NCI-H1436 treated with DMSO at 0.1 percent for 48 hours (cell line): ENCODE data around the gene SEC24B.
"Not testable (repeated sequence)": the region's sequence is repeated elsewhere in the genome, so short reads cannot be mapped to it uniquely, and the experiment has no call there.

Source experiments
- DNase-seq: peaks from one replicate; lab custom pipeline; 2025; lab: John Stamatoyannopoulos, UW

The SEC24B gene

DNA sequence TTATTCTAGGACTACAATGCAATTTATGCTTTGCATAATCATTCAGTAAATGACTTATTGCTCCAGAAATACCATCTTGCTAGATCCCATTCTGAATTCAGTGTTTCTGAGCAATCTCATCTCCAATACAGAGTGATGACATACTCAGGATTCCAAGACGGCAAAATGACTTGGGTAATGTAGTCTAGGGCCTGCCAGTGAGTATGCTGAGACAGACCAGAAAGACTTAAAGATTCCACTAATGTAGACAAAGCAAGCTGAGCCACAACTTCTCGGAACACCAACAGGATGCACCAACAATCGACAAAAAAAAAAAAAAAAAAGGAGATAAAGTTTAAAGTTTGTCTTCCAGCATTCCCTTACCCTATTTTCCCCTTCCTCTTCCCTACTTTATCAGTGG lies 919 bp upstream of the SEC24B start:
- DNase-seq: no peak

DNA sequence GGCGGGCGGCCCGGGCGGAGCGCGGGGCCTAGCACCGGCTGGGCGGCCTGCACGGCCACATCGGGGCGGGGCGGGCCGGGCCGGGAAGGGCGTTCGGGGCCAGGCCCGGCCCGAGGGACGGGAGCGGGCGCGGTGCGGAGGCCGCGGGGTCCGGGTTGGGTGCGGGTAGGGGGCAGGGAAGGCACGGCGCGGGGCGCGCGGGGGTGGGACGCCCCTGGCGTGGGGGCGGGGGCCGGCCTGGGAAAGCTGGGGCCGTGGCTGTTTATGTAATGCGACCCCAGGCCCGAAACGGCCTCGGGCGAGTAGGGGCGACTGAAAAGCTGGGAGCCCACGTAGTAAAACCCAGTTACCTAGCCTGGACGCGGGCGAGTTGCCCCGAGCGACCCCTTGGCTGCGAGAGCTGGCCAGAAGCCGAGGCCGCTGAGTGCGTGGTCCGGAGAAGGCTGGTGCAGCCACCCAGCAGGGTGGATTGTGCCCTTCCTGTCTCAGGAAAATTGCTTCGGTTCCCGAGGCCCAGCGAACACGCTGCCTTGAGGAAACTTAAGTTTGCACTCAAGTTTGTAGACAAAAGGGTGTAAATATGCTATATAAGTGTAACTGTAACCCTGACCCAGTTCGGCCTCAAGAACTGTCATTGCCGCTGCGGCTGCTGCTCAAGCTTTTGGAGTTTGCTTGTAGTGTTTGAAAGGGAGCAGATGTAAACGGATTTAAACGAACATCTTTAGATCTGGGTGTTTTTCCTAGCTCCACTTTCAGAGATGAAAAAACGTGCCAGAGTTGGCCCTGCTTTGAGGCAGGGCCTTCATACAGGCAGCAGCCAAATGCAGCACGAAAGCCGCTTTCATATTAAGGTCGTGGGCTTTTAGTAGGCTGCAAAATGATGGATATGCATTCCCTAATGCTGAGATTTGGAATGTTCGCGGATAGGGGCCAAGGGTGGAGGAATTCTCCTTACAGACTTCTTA lies 674 bp downstream of the SEC24B start:
- no peak for DNase-seq

DNA sequence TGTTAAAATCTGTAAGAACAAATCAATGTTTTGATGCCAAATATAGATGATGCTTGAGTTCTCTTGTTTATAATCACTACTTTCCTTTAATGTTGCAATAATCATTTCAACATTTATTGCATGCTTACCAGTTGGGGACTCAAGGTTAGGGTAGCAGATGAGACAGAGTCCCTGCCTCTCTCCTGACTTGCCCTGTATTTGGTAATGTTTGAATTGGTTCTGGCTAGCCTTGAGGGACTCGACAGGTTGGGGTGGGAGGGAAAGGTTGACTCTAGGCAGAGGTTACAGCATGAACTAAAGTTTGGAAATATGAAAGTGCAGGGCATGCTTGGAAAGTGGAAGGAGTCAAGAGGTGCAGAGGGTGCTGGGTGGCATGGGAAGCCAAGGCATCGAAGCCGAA lies 2.0 kb downstream of the SEC24B start:
- no peak for DNase-seq

DNA sequence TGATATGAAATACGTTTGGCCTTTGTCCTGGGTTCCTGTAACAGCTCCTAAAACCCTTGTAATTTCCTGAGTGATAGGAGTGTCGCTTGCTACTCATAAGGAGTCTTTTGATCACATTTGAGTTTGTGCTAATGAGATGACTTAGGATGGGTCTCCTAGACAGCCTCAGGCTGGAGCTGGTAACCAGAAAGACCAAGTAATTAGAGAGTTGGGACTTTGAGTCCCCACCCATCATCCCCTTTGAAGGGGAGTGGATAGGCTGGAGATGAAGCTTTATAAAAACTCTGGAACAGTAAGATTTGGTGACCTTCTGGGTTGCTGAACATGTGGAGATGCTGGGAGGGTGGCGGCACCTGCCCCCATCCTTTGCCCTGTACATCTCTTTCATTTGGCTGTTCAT lies 2.9 kb downstream of the SEC24B start:
- DNase-seq: no peak

DNA sequence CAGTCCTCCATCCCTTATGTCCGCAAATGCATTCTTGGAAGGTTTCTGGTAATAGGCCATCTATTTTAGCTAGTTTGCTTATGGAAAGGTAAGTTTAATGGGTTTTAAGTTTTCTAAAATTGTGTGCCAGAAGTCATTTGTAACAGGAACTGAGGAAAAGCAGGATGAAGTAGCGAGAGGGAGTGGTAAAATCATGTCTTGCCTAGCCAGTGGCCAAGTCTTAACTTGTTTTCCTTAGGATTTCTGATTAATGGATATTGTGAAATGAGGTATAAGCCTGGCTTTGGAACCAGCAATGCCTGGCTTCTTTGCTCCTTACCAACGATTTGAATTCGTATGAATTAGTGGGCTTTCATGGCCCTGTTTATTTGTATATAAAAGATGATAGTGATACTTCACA lies 7.3 kb downstream of the SEC24B start:
- DNase-seq: no peak

DNA sequence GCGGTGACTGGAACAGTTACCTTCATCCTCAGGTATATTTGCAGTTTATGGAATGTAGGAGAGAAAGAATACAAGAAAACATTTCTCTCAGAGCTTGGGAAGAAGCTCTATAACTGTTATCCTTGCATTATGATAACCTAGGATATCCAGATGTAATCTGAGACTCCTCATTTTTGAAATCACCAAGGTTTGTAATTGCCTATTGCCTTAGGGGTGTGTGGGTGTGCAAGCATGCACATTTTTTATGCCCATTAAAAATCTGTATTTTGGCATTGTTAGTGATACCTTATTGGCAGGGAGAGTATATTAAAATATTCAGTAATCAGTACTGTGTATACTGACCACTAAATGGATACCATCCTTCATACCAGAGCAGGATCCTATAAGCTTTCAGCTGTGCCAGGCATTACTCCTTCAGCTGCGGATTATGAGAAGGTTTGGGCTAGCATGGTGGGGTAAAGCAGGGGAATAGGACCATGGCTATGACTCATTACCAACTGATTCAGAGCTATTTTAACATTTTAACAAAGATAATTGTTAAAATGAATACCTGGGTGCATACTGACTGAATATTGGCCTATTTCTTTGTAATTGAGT lies 8.3 kb downstream of the SEC24B start:
- DNase-seq: no peak

DNA sequence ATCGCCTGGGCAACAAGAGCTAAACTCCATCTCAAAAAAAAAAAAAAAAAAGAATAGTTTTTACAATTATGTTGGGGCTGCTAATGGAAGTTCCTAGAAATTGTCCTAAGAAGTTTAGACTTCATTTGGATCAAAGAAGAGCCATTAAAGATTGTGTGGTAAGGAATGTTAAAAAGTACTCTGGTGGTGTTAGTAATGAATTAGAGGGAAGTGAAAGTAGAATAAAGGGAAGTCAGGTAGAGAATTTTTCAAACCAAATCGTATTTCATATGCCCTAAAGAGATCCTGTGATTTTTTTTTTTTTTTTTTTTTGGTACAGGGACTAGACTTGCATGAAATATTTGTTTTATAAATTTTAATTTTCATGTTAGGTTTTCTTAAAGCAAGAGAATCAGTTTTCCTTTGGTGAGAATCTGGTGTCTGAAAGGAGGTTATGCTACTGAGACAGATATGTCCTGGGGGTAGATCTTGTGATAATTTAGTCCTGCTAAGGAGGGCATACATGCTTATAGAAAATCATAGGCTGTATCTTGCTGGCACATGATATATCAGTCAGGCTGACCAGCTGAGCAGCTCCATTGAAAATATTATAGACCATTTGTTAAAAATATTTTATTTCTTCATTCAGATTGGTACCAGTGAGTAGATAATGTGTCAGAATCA lies 10.7 kb downstream of the SEC24B start:
- no peak for DNase-seq

DNA sequence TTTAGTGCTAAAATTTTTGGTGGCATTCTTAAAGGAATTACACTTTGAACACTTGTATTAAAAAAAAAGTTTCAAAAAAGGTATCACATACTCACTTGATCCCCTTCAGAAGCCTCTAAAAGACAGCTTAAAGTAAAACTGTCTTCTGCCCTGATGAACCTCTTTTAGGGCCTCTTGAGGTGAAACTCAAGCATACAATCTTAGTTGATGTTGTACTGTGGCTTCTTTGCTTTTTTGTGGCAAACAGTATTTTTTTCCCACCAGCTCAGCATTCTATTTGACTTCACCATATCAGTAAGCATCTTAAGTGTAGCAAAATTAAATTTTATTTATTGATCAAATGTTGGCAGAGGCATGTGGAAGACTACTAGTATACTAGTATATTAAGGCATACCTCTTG lies 13.7 kb downstream of the SEC24B start:
- DNase-seq: no peak

DNA sequence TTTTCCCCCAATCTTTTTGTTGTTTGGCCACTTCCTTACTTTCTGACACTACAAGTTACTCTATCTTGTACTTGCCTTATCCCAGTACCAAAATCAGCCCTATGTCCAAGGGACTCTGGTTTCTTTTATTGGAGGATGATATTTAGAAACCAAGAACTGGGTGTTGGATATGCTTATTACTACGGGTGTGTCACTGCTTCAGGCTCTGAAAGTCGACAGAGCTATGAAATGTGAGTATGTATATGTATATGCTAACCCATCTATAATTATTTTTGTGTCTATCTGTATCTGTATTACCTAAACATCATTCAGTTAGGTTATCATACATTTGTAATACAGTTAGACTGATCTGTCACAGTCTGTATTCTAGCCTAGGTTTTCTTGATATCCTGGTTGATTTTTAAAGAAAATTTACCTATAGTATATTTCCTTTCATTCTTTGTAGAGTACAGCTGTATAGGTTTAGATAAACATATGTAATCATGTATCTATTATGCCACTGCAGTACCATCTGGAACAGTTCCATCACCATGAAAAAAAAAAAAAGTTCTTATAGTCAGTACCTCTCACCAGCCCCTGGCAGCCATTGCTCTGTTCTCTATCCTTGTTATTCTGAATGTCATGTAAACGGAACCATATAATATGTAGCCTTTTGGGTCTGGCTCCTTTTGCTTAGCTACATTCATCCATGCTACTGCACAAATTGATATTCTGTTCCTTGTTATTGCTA lies 18.1 kb downstream of the SEC24B start:
- DNase-seq: no peak

DNA sequence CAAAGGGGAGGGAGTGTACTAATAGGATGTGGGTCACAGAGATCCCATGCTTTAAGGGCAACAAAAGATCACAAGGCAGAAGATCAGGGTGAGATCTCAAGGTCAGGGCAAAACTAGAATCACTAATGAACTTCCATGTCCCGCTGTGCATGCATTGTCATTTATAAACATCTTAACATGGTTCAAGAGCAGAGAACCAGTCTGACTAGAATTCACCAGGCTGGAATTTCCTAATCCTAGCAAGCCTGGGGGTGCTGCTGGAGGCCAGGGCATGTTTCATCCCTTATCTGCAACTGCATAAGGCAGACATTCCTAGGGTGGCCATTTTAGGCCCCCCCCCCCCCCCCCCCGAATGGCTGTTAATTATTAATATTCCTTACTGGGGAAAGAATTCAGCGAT lies 19.5 kb downstream of the SEC24B start:
- not testable (repeated sequence) for DNase-seq

DNA sequence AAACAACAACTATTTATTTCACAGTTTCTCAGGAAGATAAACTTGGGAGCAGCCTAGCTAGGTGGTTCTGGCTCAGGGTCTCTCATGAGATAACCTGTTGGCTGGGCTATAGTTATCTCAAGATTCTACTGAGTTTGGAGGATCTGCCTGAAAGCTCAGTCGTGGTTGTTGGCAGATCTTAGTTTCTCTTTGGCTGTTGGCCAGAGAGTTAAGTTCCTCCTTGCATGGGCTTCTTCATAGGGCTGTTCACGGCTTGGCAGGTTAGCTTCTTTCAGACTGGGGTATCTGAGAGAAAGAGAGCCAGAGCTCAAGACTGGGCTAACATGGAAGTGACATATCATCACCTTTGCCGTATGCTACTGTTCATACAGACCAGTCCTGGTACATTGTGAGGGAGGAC lies 28.7 kb downstream of the SEC24B start:
- no peak for DNase-seq

DNA sequence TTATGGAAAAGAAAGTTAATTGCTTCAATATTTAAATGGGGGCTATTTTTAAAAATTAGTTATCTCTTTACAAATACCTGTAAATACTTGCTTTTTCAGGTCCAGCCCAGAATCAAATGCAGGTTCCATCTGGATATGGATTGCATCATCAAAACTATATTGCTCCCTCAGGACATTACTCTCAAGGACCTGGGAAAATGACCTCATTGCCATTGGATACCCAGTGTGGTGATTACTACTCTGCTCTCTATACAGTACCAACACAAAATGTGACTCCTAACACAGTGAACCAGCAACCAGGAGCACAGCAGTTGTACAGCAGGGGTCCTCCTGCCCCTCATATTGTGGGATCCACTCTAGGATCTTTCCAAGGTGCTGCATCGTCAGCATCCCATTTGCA lies 29.2 kb downstream of the SEC24B start:
- DNase-seq: no peak

DNA sequence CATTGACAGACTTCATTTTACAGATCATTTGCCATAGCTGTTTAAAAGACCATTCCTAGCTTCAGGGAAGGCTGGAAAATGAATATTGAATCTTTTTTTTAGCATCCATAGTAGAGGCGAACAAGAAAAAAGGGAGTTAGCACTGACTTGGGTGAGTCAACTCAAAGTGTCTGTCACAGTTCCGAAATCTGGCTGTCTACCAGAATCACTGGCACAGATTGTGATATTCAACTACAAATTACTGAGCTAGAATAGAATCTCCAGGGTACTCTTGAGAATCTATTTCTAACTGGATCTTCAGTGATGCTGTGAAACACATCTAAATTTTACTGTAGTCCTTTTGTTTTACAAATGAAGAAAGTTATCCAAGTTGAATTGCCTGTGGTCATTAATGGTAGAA lies 31.5 kb downstream of the SEC24B start:
- DNase-seq: no peak

DNA sequence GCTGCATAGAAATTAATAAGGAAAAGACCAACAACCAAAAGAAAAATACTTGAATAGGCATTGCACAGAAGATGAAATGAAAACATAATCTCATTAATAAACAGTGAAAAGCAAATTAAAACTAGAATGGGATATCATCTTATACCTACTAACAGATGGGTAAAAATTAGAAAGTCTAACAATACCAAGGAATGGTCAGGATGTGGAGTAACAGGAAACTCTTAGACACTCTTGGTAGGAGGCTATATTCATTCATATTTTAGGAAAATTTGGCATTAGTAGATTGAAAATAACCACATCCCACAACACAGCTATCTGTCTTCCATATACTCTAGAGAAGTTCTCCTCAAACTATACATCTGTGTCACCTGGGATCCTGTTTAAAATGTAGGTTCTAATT lies 36.3 kb downstream of the SEC24B start:
- no peak for DNase-seq

DNA sequence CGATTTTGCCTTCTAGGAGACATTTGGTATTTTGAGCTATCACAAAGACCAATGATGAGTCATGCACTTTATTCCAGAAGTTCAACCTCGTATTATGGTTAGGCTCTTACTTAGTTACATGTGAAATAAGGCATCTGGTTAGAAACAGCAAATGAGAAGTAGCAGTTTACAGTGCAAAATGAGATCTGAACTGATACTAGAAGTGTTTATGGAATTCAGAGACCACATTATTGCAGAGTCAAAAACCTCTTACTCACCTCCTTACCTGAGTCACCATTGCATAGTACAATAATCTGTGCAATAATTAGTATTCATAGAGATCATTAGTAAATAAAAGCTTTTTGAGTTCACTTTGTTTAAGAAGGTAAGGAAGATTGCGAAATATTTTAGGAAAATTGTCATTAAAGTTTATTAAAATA lies 38.7 kb downstream of the SEC24B start:
- DNase-seq: no peak

DNA sequence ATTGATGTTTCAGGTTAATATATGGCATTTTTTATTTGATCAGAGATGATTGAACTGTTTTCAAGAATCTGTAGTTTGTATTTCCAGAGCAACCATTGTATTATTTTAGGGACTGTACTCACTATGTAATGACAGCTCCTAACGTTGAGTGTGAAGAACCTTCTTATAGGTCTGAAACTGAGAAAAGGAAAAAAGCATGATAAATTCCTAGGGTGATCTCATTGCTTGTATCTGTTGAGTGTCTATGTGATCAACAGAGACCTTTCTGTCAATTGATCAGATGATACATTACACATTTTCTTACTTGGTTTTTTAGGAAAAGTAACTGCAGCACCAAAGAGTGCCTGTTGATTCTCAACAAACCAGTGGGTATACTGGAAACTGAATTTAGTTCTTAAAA lies 40.2 kb downstream of the SEC24B start:
- DNase-seq: no peak

DNA sequence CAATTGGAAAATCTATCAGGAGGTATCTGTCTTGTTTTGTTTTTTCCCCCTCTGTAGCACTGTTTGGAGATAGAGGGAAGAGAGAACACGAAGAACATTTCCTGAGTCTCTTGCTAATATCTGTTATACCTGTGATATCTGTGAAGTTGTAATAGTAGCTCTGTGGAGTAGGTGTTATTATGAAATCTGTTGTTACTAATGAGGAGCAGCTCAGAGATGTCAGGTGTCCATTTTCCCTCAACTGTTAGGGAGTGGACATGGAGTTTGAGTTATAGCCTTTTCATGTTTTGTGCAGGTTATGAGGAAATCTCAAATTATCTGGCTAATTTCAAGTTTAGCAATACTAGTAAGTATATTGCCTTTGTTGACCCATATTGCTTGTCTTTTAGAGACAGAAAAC lies 52.4 kb downstream of the SEC24B start:
- DNase-seq: no peak

DNA sequence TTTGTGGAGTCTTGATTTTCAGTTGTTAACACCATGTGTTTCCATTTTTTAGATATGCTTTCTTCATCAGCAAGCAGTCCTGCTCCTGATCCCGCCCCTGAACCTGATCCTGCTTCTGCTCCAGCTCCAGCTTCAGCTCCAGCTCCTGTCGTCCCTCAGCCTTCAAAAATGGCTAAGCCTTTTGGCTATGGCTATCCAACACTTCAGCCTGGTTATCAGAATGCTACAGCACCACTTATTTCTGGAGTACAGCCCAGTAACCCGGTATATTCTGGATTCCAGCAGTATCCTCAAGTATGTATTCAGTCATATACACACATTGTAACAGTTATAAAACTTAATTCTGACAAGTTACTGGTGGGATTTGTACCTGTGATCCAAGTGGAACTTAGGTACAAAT lies 60.9 kb downstream of the SEC24B start:
- DNase-seq: no peak

DNA sequence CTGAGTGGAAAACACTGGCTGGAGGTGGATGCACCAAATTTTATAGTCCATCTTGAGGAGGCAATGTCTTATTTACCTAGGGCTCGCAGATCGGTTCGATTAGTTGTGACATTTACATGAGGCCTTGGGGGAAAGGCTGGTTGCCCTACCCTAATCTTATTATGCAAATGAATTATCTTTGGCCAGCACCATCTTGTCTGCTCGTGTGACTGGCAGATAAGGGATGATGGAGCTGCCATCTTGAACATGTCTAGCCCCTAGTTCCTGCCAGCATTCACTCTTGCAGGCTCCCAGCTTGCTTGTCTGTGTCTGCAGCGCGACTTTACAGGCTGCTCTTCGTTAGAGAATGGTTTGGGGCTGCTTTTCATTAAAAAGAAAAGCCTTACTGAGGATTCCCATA lies 61.9 kb downstream of the SEC24B start:
- DNase-seq: no peak

DNA sequence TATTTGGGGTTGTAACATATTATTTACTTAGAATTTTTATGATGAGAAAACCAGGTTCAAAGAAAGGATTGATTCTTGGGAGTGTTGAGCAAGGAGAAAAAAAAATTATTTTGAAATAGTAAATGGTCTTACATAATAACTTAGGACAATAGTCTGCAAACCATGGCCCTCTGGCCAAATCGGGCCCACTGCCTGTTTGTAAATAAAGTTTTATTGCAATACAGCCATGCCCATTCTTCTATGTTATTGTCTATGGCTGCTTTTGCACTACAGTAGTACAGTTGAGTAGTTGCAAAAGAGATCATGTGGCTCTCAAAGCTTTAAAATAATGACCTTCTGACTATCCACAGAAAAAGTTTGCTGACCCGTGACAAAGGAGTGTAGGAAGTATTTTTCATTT lies 63.3 kb downstream of the SEC24B start:
- no peak for DNase-seq

DNA sequence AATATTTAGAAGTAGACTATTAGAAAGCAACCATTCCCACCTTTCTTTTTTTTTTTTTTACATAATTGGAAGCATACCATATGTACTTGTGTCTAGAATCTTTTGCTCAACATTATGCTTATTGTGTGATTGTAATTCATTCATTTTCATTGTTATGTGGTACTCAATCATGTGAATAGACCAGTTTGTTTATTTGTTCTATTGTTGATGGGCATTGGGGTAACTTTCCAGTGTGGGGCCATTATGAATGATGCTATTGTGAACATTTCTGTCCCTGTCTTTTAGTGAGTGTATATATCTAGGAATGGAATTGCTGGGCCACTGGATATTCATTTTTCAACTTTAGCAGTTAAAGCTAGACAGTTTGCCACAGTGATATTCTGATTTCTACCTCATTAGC lies 63.9 kb downstream of the SEC24B start:
- DNase-seq: no peak

DNA sequence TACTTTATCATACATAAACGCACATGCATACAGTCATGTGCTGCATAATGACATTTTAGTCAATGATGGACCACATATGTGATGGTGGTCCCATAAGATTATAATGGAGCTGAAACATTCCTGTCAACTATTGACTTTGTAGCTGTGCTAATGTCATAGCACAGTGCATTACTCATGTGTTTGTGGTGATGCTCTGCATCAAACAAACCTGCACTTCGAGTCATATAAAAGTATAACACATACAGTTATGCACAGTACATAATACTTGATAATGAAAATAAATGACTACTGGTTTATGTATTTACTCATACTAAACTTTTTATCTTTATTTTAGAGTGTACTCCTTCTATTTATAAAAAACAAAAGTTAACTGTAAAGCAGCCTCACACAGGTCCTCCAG lies 65.9 kb downstream of the SEC24B start:
- no peak for DNase-seq

DNA sequence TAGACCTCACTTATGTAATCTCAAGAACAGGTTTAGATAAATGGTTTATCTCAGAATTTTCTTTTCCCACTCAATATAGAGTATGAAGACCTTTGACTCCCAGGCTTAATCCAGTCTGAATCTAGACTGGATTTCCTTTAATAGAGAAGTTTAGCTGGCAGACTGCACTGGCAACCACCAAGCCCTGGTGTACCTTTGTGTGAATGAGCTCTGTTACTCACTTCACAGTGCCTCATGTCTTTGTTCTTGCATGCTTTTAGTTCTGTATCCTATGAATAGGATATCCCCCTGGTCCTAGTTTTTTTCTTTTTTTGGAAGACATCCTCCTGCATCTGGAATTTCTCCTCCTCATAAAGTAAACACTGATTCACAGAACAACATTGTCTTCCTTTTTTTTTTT lies 73.3 kb downstream of the SEC24B start:
- no peak for DNase-seq
